Neural cell (in vitro differentiated cells): ENCODE results near the gene ARHGAP4.

Experiments
- CTCF ChIP-seq: fragments of 450-650 bp; IDR thresholded peaks from 2 replicates; pipeline ENCODE4 v1.5.1; 2014; ENCODE audit warnings: antibody characterized with exemption, mild to moderate bottlenecking, moderate library complexity; ENCODE audit not compliant: poor library complexity, severe bottlenecking
- SMC3 ChIP-seq: fragments of 450-650 bp; conservative IDR thresholded peaks from 2 replicates; pipeline ENCODE4 v1.6.1; 2014; ENCODE audit warnings: antibody characterized with exemption, mild to moderate bottlenecking, moderate library complexity; ENCODE audit not compliant: poor library complexity

GRCh38 chrX:153938226-153938786, 12.2 kb upstream of the ARHGAP4 start:
- TF ChIP-seq CTCF, result no peak
- no peak for TF ChIP-seq SMC3
